ENCODE measurements around the gene TKTL1. TPM values are rescaled to one million over a fixed set of nuclear protein-coding genes. Genes with fewer than 3 reads are reported as not detected.

TKTL1 gene
- total and polyA plus RNA-seq, 3 experiments from 2014 or later: 0.18 to 8.7 TPM; not detected in 1

- Histone ChIP-seq H3K27me3 (ENCODE audit: insufficient read depth, low read length, poor library complexity, severe bottlenecking) (no peaks in the 10 kb centered on the region), H3K9me3 (ENCODE audit: low read length) (no peaks in the 10 kb centered on the region), H3K4me3 (ENCODE audit: low read length) (no peak overlapping the region), H3K27ac (ENCODE audit: low read depth, low read length) (no peak overlapping the region), H3K4me1 (ENCODE audit: insufficient read depth, low read length) (peaks cover 76% of the 10 kb centered on the region), H3K36me3 (ENCODE audit: insufficient read depth, low read length) (peaks cover 52% of the 10 kb centered on the region)
- H3K27me3 Mint-ChIP-seq: no peaks in the 10 kb centered on the region
- peak overlapping the region in 6 of 8 donors; percentile 19 to 98 (median 56) for H3K27ac Mint-ChIP-seq
- H3K4me3 Mint-ChIP-seq: peak overlapping the region in 2 of 7 donors; percentile 20 to 34
- ChIA-PET POLR2A (interaction anchor here (0.7 to 1.6 kb wide), 4 partner anchors 8 to 16 kb away, joined by 3 to 5 read pairs (median 4); no protein-coding TSS in a partner anchor), CTCF (no interaction called here)
- DNase-seq: peak in 3 of 5 donors; percentile 7 to 46 (median 9)
- H3K9me3 Mint-ChIP-seq: no peaks in the 10 kb centered on the region
- peaks cover 34 to 69% (median 52%) of the 10 kb centered on the region in 3 donors for H3K4me1 Mint-ChIP-seq
- H3K36me3 Mint-ChIP-seq: peaks cover 0 to 81% (median 4%) of the 10 kb centered on the region in 3 donors
Measured at GRCh38 chrX:154355094-154355775, 59.6 kb downstream of the TKTL1 start.

- no peaks in the 10 kb centered on the region for H3K9me3 Mint-ChIP-seq
- H3K27me3 ChIP-seq (ENCODE audit: insufficient read depth, low read length, poor library complexity, severe bottlenecking): no peaks in the 10 kb centered on the region
- H3K27ac Mint-ChIP-seq: peak overlapping the region in 5 of 8 donors; percentile 6 to 89 (median 86)
- no peaks in the 10 kb centered on the region for H3K27me3 Mint-ChIP-seq
- H3K36me3 ChIP-seq (ENCODE audit: insufficient read depth, low read length): peaks cover 51% of the 10 kb centered on the region
- H3K4me3 ChIP-seq (ENCODE audit: low read length): no peak overlapping the region
- no peak overlapping the region for H3K27ac ChIP-seq (ENCODE audit: low read depth, low read length)
- CTCF ChIA-PET: no interaction called here
- no peaks in the 10 kb centered on the region for H3K9me3 ChIP-seq (ENCODE audit: low read length)
- peaks cover 2 to 79% (median 4%) of the 10 kb centered on the region in 3 donors for H3K36me3 Mint-ChIP-seq
- peaks cover 29 to 67% (median 50%) of the 10 kb centered on the region in 3 donors for H3K4me1 Mint-ChIP-seq
- H3K4me1 ChIP-seq (ENCODE audit: insufficient read depth, low read length): peaks cover 71% of the 10 kb centered on the region
- H3K4me3 Mint-ChIP-seq: peak overlapping the region in 2 of 7 donors; percentile 3 to 25
- peak in 1 of 5 donors; percentile 13 for DNase-seq
- POLR2A ChIA-PET: interaction anchor here (0.7 to 1.6 kb wide), 2 partner anchors 10 to 13 kb away, joined by 3 to 4 read pairs; no protein-coding TSS in a partner anchor
Measured at GRCh38 chrX:154355776-154356140, 60.2 kb downstream of the TKTL1 start.

- peak overlapping the region in 4 of 7 donors; percentile 3 to 39 (median 22) for H3K4me3 Mint-ChIP-seq
Measured at GRCh38 chrX:154356596-154356995, 61.0 kb downstream of the TKTL1 start.

GRCh38 chrX:154357205-154357604 is 61.6 kb downstream of the TKTL1 start:
- peak overlapping the region in 4 of 8 donors; percentile 57 to 92 (median 84) for H3K27ac Mint-ChIP-seq
- peaks cover 0 to 5% of the 10 kb centered on the region in 2 donors for H3K27me3 Mint-ChIP-seq
- H3K4me3 Mint-ChIP-seq: peak overlapping the region in 3 of 7 donors; percentile 18 to 49 (median 19)
- POLR2A ChIA-PET: interaction anchor here (1.3 to 1.4 kb wide), 2 partner anchors 9 to 13 kb away, joined by 3 to 5 read pairs; no protein-coding TSS in a partner anchor
- no peaks in the 10 kb centered on the region for H3K9me3 Mint-ChIP-seq
- H3K4me1 Mint-ChIP-seq: peaks cover 22 to 52% (median 41%) of the 10 kb centered on the region in 3 donors
- H3K36me3 Mint-ChIP-seq: peaks cover 3 to 79% (median 5%) of the 10 kb centered on the region in 3 donors
- H3K4me3 ChIP-seq (ENCODE audit: low read length): no peak overlapping the region
- no peak overlapping the region for H3K27ac ChIP-seq (ENCODE audit: low read depth, low read length)
- DNase-seq: no peak
- CTCF ChIA-PET: no interaction called here
- no peaks in the 10 kb centered on the region for H3K27me3 ChIP-seq (ENCODE audit: insufficient read depth, low read length, poor library complexity, severe bottlenecking)
- H3K4me1 ChIP-seq (ENCODE audit: insufficient read depth, low read length): peaks cover 65% of the 10 kb centered on the region
- H3K9me3 ChIP-seq (ENCODE audit: low read length): no peaks in the 10 kb centered on the region
- peaks cover 60% of the 10 kb centered on the region for H3K36me3 ChIP-seq (ENCODE audit: insufficient read depth, low read length)

More at GRCh38 chrX:154356596-154356995, 61.0 kb downstream of the TKTL1 start:
- Histone ChIP-seq H3K36me3 (ENCODE audit: insufficient read depth, low read length) (peaks cover 54% of the 10 kb centered on the region), H3K9me3 (ENCODE audit: low read length) (no peaks in the 10 kb centered on the region), H3K4me1 (ENCODE audit: insufficient read depth, low read length) (peaks cover 66% of the 10 kb centered on the region), H3K27ac (ENCODE audit: low read depth, low read length) (no peak overlapping the region), H3K27me3 (ENCODE audit: insufficient read depth, low read length, poor library complexity, severe bottlenecking) (no peaks in the 10 kb centered on the region), H3K4me3 (ENCODE audit: low read length) (no peak overlapping the region)
- no peaks in the 10 kb centered on the region for H3K9me3 Mint-ChIP-seq
- POLR2A ChIA-PET: interaction anchor here (1.3 kb wide), 1 partner anchor 10 kb away, joined by 5 read pairs; no protein-coding TSS in a partner anchor
- CTCF ChIA-PET: no interaction called here
- peaks cover 28 to 59% (median 47%) of the 10 kb centered on the region in 3 donors for H3K4me1 Mint-ChIP-seq
- H3K36me3 Mint-ChIP-seq: peaks cover 3 to 79% (median 5%) of the 10 kb centered on the region in 3 donors
- peaks cover 0 to 5% of the 10 kb centered on the region in 2 donors for H3K27me3 Mint-ChIP-seq
- peak overlapping the region in 3 of 8 donors; percentile 56 to 89 (median 86) for H3K27ac Mint-ChIP-seq
- no peak for DNase-seq

GRCh38 chrX:154358011-154358410 is 62.4 kb downstream of the TKTL1 start:
- Mint-ChIP-seq H3K27ac (peak overlapping the region in 5 of 8 donors; percentile 72 to 92 (median 88)), H3K36me3 (peaks cover 3 to 75% (median 7%) of the 10 kb centered on the region in 3 donors), H3K9me3 (no peaks in the 10 kb centered on the region), H3K4me1 (peaks cover 21 to 48% (median 39%) of the 10 kb centered on the region in 3 donors), H3K4me3 (peak overlapping the region in 1 of 7 donors; percentile 20), H3K27me3 (peaks cover 0 to 8% of the 10 kb centered on the region in 2 donors)
- Histone ChIP-seq H3K4me3 (ENCODE audit: low read length) (no peak overlapping the region), H3K27ac (ENCODE audit: low read depth, low read length) (no peak overlapping the region), H3K4me1 (ENCODE audit: insufficient read depth, low read length) (peaks cover 57% of the 10 kb centered on the region), H3K36me3 (ENCODE audit: insufficient read depth, low read length) (peaks cover 65% of the 10 kb centered on the region), H3K9me3 (ENCODE audit: low read length) (no peaks in the 10 kb centered on the region), H3K27me3 (ENCODE audit: insufficient read depth, low read length, poor library complexity, severe bottlenecking) (no peaks in the 10 kb centered on the region)
- ChIA-PET POLR2A (interaction anchor here (1.4 to 1.6 kb wide), 2 partner anchors 11 to 13 kb away, joined by 3 to 4 read pairs; no protein-coding TSS in a partner anchor), CTCF (no interaction called here)
- DNase-seq: no peak

GRCh38 chrX:154358829-154359228 is 63.2 kb downstream of the TKTL1 start:
- Mint-ChIP-seq H3K4me3 (peak overlapping the region in 1 of 7 donors; percentile 47), H3K27me3 (peaks cover 0 to 8% of the 10 kb centered on the region in 2 donors), H3K27ac (peak overlapping the region; percentile 34 to 92 (median 70)), H3K36me3 (peaks cover 3 to 70% (median 7%) of the 10 kb centered on the region in 3 donors), H3K9me3 (no peaks in the 10 kb centered on the region), H3K4me1 (peaks cover 17 to 43% (median 36%) of the 10 kb centered on the region in 3 donors)
- no peak overlapping the region for H3K27ac ChIP-seq (ENCODE audit: low read depth, low read length)
- no peaks in the 10 kb centered on the region for H3K9me3 ChIP-seq (ENCODE audit: low read length)
- peaks cover 49% of the 10 kb centered on the region for H3K4me1 ChIP-seq (ENCODE audit: insufficient read depth, low read length)
- peaks cover 60% of the 10 kb centered on the region for H3K36me3 ChIP-seq (ENCODE audit: insufficient read depth, low read length)
- no peaks in the 10 kb centered on the region for H3K27me3 ChIP-seq (ENCODE audit: insufficient read depth, low read length, poor library complexity, severe bottlenecking)
- no peak overlapping the region for H3K4me3 ChIP-seq (ENCODE audit: low read length)
- ChIA-PET CTCF (no interaction called here), POLR2A (interaction anchor here (1.6 kb wide), 1 partner anchor 12 kb away, joined by 4 read pairs; no protein-coding TSS in a partner anchor)
- DNase-seq: no peak

GRCh38 chrX:154359362-154360154 is 64.0 kb downstream of the TKTL1 start:
- peaks cover 3 to 68% (median 7%) of the 10 kb centered on the region in 3 donors for H3K36me3 Mint-ChIP-seq
- H3K9me3 ChIP-seq (ENCODE audit: low read length): no peaks in the 10 kb centered on the region
- POLR2A ChIA-PET: interaction anchor here (1.6 kb wide), 1 partner anchor 12 kb away, joined by 4 read pairs; no protein-coding TSS in a partner anchor
- no peak overlapping the region for H3K4me3 ChIP-seq (ENCODE audit: low read length)
- H3K4me1 ChIP-seq (ENCODE audit: insufficient read depth, low read length): peaks cover 45% of the 10 kb centered on the region
- H3K4me3 Mint-ChIP-seq: peak overlapping the region in 1 of 7 donors; percentile 28
- DNase-seq: no peak
- H3K27me3 ChIP-seq (ENCODE audit: insufficient read depth, low read length, poor library complexity, severe bottlenecking): no peaks in the 10 kb centered on the region
- peak overlapping the region in 3 of 8 donors; percentile 80 to 92 (median 82) for H3K27ac Mint-ChIP-seq
- peaks cover 11 to 35% (median 32%) of the 10 kb centered on the region in 3 donors for H3K4me1 Mint-ChIP-seq
- H3K27ac ChIP-seq (ENCODE audit: low read depth, low read length): no peak overlapping the region
- CTCF ChIA-PET: no interaction called here
- no peaks in the 10 kb centered on the region for H3K9me3 Mint-ChIP-seq
- peaks cover 62% of the 10 kb centered on the region for H3K36me3 ChIP-seq (ENCODE audit: insufficient read depth, low read length)
- peaks cover 0 to 8% of the 10 kb centered on the region in 2 donors for H3K27me3 Mint-ChIP-seq

Measured in CD8-positive, alpha-beta memory T cell (primary cell).